GM12892 (cell line): Measurements from ENCODE around the gene RALA.

Source experiments
- POLR2A ChIP-seq: IDR thresholded peaks from 2 replicates; pipeline ENCODE4 v1.6.1; 2011; ENCODE audit warnings: low read depth, low read length, control low read depth
- POLR2AphosphoS5 ChIP-seq: IDR thresholded peaks from 2 replicates; pipeline ENCODE4 v1.6.1; 2011; ENCODE audit warnings: low read depth, low read length, control low read depth
- TAF1 ChIP-seq: IDR thresholded peaks from 2 replicates; pipeline ENCODE4 v1.6.1; 2011; ENCODE audit warnings: low read depth, mild to moderate bottlenecking, control low read depth, low read length, borderline replicate concordance

- TF ChIP-seq POLR2A (no peak), POLR2AphosphoS5 (no peak), TAF1 (no peak)
These were observed 15.1 kb upstream of the RALA start for GRCh38 chr7:39608278-39608677.
